HG03045 (cell line): ENCODE results near the gene OR1F1.
"Not testable (repeated sequence)": the region's sequence is repeated elsewhere in the genome, so short reads cannot be mapped to it uniquely, and the experiment has no call there.

Experiments used
- ATAC-seq: cut with Tn5 transposase; IDR thresholded peaks from one replicate; pipeline ENCODE4 v1.9.1; 2021; ENCODE audit warnings: mild to moderate bottlenecking, moderate library complexity; ENCODE audit not compliant: unreplicated experiment

The OR1F1 gene

DNA sequence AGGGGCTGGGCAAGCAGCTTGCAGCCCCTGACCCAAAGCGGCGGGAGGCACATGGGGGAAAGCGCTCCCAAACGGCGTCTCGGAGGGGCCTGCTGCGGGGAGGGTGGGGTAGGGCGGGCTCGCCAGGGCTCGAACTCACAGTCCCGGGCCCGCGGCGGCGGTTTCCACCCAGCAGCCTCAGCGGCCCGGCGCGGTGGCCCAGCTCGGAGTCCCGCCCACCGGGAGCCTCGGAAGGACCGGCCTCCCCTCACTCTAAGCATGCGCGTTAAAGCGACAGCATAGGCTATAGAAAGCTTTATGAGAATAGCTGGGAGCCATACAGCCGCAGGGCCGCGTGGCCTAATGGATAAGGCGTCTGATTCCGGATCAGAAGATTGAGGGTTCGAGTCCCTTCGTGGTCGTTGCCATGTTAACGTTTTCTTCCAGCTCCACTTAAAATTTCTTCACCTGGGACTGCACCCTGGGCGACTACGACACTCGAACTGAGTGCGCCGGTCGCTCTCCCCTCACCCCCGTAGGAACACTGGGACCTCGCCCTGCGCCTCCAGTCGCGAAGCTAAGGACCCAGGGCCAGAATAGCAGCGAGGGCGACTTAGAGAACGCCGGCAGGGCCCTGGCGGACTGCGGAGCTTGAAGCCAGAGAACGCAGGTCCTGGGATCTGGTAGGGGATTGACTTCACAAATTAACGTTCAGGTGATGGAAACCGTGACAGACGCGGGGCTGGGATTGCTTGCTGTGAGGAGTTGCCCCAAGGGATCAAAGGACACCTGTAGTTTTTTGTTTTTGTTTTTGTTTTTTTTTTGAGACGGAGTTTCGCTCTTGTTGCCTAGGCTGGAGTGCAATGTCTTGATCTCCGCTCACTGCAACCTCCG is 37.4 kb upstream of the OR1F1 start:
- ATAC-seq: peak; percentile 63

GRCh38 chr16:3152027-3152276 is 36.1 kb upstream of the OR1F1 start:
- ATAC-seq: no peak

DNA sequence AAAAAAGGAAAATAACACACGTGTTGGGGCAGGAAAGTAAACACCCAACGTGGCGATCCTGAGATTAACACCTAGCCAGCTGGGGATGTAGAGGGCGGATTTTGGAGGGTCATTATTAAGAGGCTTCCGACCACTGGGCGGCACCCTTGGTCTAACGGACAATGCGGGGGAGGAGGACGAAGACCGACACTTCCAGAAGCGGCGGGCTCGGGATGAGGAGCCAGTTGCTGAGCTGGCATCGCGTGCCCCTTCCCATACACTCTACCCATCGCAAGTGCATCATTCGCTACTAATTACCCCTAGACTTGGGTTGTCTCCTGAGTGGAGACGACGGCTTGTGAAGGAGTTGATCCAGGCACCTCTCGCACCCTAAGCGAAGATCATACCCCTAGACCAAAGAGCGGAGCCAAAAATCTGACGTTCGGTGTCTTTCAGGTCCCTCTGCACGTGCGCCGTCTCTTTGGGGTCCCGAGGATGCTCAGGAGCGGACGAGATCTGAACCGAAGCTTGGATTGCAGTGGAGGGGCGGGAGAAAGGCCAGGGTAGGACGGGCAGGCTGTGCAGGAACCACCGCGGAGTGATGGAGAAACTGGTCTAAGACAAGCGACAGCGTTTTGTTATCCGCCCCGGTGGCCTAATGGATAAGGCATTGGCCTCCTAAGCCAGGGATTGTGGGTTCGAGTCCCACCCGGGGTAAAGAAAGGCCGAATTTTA is 35.6 kb upstream of the OR1F1 start:
- ATAC-seq: no peak

DNA sequence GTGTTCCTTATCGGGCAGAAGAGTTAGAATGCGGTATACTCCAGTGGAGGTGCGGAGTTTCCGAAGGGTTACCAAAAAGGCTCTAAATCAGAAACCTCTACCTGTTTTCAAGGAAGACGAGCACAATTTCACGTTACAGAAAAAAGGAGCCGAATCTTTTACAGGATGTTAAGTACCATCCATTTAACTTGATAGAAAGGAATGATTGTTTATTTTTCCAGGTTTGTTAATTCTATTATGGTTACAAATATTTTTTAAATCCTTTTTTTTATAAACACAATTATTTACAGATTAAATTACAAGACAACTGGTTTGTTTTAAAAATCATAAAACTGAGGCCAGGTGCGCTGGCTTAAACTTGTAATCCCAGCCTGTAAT is 35.0 kb upstream of the OR1F1 start:
- ATAC-seq: no peak

- no peak for ATAC-seq
Observed at GRCh38 chr16:3155181-3155580, 32.8 kb upstream of the OR1F1 start.

- ATAC-seq: no peak
Observed at GRCh38 chr16:3155972-3156371, 32.0 kb upstream of the OR1F1 start.

DNA sequence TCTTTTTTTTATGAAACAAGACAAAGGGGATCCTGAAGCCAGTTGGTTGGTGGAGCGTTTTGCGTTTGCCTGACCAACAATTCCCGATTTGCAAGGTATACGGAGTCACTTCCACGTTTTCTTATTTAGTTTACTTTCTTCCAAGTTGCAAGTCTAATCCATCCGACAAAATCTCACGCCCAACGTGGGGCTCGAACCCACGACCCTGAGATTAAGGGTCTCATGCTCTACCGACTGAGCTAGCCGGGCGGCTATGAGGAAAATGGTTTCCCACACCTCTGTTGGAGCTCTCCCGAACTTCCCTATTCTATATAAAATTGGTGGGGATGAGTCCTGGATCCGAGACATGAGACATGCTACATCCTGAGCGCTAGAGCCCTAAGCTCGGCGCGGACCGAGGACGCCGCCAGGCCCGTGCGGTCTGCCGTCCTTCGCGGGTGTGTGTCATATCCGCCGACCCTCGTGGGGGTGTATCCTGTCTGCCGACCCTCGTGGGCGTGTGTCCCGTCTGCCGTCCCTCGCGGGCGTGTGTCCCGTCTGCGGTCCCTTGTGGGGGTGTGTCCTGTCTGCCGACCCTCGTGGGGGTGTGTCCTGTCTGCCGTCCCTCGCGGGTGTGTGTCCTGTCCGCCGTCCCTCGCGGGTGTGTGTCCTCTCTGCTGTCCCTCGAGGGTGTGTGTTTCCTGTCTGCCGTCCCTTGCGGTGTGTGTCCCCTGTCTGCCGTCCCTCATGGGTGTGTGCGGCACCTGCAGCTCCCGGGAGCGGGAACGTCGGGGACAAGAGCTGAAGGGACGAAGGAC is 30.6 kb upstream of the OR1F1 start:
- no peak for ATAC-seq

GRCh38 chr16:3158026-3158509 is 29.9 kb upstream of the OR1F1 start:
- no peak for ATAC-seq

GRCh38 chr16:3158510-3159314 is 29.3 kb upstream of the OR1F1 start:
- peak; percentile 55 for ATAC-seq

- no peak for ATAC-seq
Observed at GRCh38 chr16:3161235-3162018, 26.6 kb upstream of the OR1F1 start.

DNA sequence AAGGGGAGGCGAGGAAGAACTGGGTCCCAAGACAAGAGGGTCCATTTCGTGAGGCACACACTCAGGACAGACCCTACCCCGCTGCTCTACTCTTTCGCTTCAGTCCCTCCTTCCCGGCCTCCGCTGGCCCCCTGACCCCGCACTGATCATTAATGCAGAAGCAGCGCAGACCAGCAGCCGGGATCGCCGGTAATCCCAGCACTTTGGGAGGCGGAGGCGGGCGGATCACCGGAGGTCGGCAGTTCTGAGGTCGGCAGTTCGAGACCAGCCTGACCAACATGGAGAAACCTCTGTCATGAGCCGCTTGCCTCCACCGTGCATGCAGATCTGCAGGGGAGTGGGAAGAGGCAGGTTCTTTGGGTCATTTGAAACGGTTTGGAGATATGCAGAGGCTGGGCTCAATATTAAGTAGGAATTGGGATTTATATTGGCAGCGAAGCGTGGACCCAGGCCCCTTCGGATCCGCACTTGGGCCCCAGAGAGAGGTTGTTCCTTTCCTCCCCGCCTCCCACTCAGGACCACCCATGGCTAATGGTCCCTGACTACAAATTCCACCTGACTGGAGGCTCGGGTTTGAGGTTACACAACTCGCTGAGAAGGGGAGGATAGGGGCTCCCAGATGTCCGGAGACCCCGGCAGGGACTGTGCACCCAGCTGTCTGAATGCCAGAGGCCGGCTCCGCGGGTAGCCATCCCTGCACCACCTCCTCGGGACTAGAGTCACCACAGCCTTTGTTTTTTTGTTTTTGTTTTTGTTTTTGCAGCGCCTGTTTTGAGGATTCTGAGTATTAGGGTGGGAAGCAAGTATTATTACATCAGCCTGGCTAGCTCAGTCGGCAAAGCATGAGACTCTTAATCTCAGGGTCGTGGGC is 23.6 kb upstream of the OR1F1 start:
- no peak for ATAC-seq

DNA sequence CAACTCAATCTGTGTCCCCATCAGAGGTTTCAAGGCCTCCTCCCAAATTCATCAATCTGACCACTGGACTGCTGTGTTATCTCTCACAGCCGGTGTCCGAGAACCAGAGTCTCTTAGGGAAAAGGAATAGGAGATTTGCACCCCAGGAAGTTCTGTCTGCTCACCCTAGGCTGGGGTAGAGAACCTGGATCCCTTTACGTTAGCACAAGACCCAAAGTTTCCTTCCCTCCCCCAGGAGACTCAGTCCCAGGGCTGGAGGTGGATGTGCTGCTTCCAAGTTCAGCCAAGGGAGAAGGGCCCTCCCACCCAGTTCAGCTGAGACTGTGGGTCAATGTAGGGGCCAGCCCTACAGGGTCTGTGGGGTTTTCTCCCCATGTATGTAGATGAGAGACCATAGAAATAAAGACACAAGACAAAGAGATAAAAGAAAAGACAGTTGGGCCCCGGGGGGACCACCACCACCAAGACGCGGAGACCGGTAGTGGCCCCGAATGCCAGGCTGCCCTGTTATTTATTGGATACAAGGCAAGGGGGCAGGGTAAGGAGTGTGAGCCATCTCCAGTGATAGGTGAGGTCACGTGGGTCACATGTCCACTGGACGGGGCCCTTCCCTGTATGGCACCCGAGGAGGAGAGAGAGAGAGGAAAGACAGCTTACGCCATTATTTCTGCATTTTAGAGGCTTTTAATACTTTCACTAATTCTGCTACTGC is 22.7 kb upstream of the OR1F1 start:
- no peak for ATAC-seq

GRCh38 chr16:3166505-3166886 is 21.5 kb upstream of the OR1F1 start:
- ATAC-seq: no peak

DNA sequence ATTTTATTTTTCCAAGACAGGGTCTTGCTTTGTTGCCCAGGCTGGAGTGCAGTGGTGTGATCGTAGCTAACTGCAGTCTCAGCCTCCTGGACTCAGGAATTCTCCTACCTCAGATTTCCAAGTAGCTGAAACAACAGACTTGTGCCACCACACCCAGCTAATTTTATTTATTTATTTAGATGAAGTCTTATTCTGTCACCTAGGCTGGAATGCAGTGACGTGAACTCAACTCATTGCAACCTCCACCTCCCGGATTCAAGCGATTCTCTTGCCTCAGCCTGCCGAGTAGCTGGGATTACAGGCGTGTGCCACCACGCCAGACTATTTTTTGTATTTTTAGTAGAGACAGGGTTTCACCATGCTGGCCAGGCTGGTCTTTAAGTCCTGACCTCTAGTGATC is 19.3 kb upstream of the OR1F1 start:
- not testable (repeated sequence) for ATAC-seq

DNA sequence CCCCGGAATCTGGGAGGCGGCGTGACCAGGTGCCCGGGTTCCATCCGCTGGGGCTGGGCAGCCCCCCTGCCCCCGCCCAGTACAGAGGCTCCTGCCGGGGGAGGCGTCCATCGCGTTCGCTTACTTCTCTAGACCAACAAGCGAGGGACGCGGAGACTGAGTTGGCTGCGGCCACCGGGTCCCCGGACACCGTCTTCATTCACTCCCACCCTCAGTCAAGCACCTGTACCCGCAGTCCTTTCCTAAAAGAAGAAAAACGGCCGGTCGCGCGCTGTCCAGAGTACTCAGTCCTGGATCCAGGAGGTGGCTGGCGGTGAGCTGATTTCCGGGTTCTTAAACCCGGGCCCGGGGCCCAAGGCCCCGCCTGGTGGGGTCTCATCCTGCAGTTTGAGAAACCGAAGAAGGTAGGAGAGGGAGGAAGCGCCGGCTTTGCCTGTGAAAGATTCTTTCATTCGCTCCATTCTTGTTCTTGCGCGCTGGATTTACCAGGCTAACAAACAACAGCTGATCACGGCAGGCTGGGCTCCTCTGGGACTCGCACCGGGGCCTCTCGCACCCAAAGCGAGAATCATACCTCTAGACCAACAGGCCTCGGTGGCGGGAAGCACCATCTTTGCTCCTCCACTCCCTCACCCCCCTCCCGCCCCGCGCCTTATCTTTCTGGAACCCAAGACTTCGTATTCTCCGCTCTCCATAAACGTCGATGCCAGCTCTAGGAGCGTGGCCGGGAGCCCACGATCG is 17.4 kb upstream of the OR1F1 start:
- ATAC-seq: no peak

GRCh38 chr16:3171181-3171854 is 16.7 kb upstream of the OR1F1 start:
- no peak for ATAC-seq

DNA sequence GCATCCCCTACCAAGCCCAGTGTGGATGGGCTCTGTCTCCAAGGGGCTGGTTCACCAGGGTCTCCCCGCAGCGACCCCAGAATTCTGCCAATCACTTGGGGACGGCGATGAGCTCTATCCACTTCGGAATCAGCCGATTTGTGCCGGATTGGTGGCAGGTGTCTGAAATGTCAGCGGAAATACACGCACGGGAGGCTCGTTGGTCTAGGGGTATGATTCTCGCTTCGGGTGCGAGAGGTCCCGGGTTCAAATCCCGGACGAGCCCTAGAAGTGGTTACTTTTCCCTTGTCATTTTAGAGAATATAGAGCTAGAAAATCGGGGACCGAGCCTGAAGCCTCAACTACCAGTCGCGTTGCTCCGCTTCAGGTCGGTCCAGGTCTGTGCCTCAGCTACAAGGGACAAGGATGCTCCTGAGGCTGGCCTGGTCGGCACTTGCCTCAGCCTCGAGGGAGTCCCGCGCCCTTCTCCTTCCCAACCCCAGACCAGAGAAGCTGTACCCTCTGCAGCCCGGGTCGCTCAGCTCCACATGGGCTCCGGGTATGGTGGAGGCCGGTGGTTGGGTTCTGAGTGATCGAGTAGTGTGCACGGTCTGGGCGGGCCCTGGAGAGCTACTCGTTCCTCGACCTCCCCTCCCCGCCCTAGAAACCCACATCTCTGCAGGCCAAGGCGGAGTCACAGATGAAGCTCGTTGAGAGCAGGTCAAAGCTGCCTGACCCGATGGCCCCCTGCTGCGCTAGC is 16.0 kb upstream of the OR1F1 start:
- no peak for ATAC-seq
